MCF 10A (cell line): ENCODE measurements around the gene DNER. TPM values are rescaled to one million over a fixed set of nuclear protein-coding genes. Genes with fewer than 3 reads are reported as not detected.

Source experiments
- BruUV-seq: library from RNA; stranded (reverse); fragments of 400-500 nt; replicated peaks from 2 replicates; lab custom pipeline; 2021; lab: Mats Ljungman, UMichigan
- CTCF ChIA-PET: fragments of 300-600 bp; sonication (Branson Sonifier 250); formaldehyde crosslinking; extraction: SDS; loops from one replicate; lab custom pipeline; 2021; ENCODE audit warnings: antibody characterized with exemption, inconsistent platforms; lab: Yijun Ruan, JAX
- POLR2A ChIA-PET: fragments of 300-600, 350-650 bp; sonication (Branson Sonifier 250); formaldehyde crosslinking; extraction: SDS; loops from one replicate; lab custom pipeline; 2020; ENCODE audit warnings: antibody characterized with exemption, inconsistent platforms; lab: Yijun Ruan, JAX
- DNase-seq: peaks from one replicate; pipeline ENCODE4 v3.0.0-alpha.2; 2018; ENCODE audit not compliant: unreplicated experiment
- H3K27ac Mint-ChIP-seq: one replicate; pipeline ENCODE4 v1.8.0; 2022; ENCODE audit warnings: mild to moderate bottlenecking, low read depth, mixed read lengths; ENCODE audit not compliant: unreplicated experiment
- H3K27me3 Mint-ChIP-seq: one replicate; pipeline ENCODE4 v1.8.0; 2022; ENCODE audit warnings: mixed read lengths; ENCODE audit not compliant: insufficient read depth, unreplicated experiment
- H3K36me3 Mint-ChIP-seq: one replicate; pipeline ENCODE4 v1.8.0; 2022; ENCODE audit warnings: mild to moderate bottlenecking, moderate library complexity, mixed read lengths; ENCODE audit not compliant: insufficient read depth, unreplicated experiment
- H3K4me1 Mint-ChIP-seq: one replicate; pipeline ENCODE4 v1.8.0; 2022; ENCODE audit warnings: mixed read lengths; ENCODE audit not compliant: insufficient read depth, unreplicated experiment
- H3K4me3 Mint-ChIP-seq: one replicate; pipeline ENCODE4 v1.8.0; 2022; ENCODE audit warnings: mild to moderate bottlenecking, moderate library complexity, mixed read lengths; ENCODE audit not compliant: unreplicated experiment
- H3K9me3 Mint-ChIP-seq: one replicate; pipeline ENCODE4 v1.8.0; 2022; ENCODE audit warnings: mixed read lengths; ENCODE audit not compliant: unreplicated experiment
- intact Hi-C: fragments of 100-400 bp; cut with micrococcal nuclease; formaldehyde crosslinking; loops from 2 replicates; pipeline ENCODE4 v1.14.1; 2022
- total RNA-seq: library from RNA; stranded (reverse); gene quantifications from 2 replicates; pipeline ENCODE4 v1.2.3, GENCODE V29; 2022
- TF ChIP-seq, protein P1 (sequence below): fragments of 200-600 bp; IDR thresholded peaks from one replicate; pipeline ENCODE4 v1.8.0; 2022; ENCODE audit warnings: antibody characterized with exemption, mild to moderate bottlenecking; ENCODE audit not compliant: unreplicated experiment

DNER gene
- total RNA-seq, 1 experiment from 2014 or later, result 49.2 TPM

GRCh38 chr2:229661478-229661877, 52.9 kb downstream of the DNER start:
- intact Hi-C loops, result no loop called here
- Mint-ChIP-seq H3K9me3 (no peaks in the 10 kb centered on the region), H3K27me3 (no peaks in the 10 kb centered on the region), H3K36me3 (no peaks in the 10 kb centered on the region), H3K27ac (no peak overlapping the region), H3K4me1 (peaks cover 16% of the 10 kb centered on the region), H3K4me3 (no peak overlapping the region)
- TF ChIP-seq, protein P1, sequence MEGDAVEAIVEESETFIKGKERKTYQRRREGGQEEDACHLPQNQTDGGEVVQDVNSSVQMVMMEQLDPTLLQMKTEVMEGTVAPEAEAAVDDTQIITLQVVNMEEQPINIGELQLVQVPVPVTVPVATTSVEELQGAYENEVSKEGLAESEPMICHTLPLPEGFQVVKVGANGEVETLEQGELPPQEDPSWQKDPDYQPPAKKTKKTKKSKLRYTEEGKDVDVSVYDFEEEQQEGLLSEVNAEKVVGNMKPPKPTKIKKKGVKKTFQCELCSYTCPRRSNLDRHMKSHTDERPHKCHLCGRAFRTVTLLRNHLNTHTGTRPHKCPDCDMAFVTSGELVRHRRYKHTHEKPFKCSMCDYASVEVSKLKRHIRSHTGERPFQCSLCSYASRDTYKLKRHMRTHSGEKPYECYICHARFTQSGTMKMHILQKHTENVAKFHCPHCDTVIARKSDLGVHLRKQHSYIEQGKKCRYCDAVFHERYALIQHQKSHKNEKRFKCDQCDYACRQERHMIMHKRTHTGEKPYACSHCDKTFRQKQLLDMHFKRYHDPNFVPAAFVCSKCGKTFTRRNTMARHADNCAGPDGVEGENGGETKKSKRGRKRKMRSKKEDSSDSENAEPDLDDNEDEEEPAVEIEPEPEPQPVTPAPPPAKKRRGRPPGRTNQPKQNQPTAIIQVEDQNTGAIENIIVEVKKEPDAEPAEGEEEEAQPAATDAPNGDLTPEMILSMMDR, result no peak
- ChIA-PET CTCF (no interaction called here), POLR2A (interaction anchor here (0.8 to 1.3 kb wide), 2 partner anchors 75 to 388 kb away, joined by 3 to 4 read pairs; no protein-coding TSS in a partner anchor)
- no TSS peak for BruUV-seq
- DNase-seq, result no peak

- H3K27ac Mint-ChIP-seq, result no peak overlapping the region
- ChIA-PET POLR2A (interaction anchor here (0.7 to 1.3 kb wide), 4 partner anchors 12 to 387 kb away, joined by 3 to 4 read pairs (median 4); no protein-coding TSS in a partner anchor), CTCF (interaction anchor here (0.7 kb wide), 2 partner anchors 16 to 74 kb away, joined by 3 to 4 read pairs; no protein-coding TSS in a partner anchor)
- intact Hi-C loops, result no loop called here
- no peaks in the 10 kb centered on the region for H3K36me3 Mint-ChIP-seq
- peaks cover 16% of the 10 kb centered on the region for H3K4me1 Mint-ChIP-seq
- no TSS peak for BruUV-seq
- peak; percentile 65 for DNase-seq
- no peaks in the 10 kb centered on the region for H3K9me3 Mint-ChIP-seq
- no peaks in the 10 kb centered on the region for H3K27me3 Mint-ChIP-seq
- no peak overlapping the region for H3K4me3 Mint-ChIP-seq
- TF ChIP-seq, protein P1, result no peak
Measured at GRCh38 chr2:229660951-229661350, 53.4 kb downstream of the DNER start.

- ChIA-PET POLR2A (interaction anchor here (0.7 to 1.3 kb wide), 3 partner anchors 23 to 1374 kb away, joined by 3 to 4 read pairs (median 3); no protein-coding TSS in a partner anchor), CTCF (interaction anchor here (0.7 kb wide), 3 partner anchors 15 to 74 kb away, joined by 3 to 4 read pairs (median 3); no protein-coding TSS in a partner anchor)
- TF ChIP-seq, protein P1, result no peak
- Mint-ChIP-seq H3K36me3 (no peaks in the 10 kb centered on the region), H3K9me3 (no peaks in the 10 kb centered on the region), H3K4me1 (peaks cover 16% of the 10 kb centered on the region), H3K27ac (no peak overlapping the region), H3K4me3 (no peak overlapping the region), H3K27me3 (no peaks in the 10 kb centered on the region)
- intact Hi-C loops, result no loop called here
- no TSS peak for BruUV-seq
- no peak for DNase-seq
Measured at GRCh38 chr2:229660391-229660790, 54.0 kb downstream of the DNER start.

DNA sequence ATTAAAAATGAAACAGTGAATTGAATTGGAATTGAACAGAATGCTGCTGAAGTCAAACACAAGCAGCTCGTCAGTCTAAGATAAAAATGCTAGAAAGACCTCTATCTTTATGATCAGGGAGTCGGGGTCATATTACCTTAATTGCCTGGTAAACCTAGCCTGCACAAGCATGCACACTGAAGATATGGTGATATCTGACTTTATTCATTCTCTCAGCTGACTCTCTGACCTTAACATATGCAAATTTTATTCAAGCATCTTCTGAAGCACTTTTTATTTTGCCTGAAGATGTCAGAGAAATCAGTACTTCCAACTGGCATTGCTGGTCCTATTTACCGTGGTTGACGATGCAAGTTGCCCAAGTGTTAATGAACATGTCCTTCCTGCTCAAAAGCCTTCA, 56.4 kb downstream of the DNER start:
- Mint-ChIP-seq H3K9me3 (no peaks in the 10 kb centered on the region), H3K4me1 (peaks cover 16% of the 10 kb centered on the region), H3K36me3 (no peaks in the 10 kb centered on the region), H3K4me3 (no peak overlapping the region), H3K27me3 (no peaks in the 10 kb centered on the region), H3K27ac (no peak overlapping the region)
- no peak for DNase-seq
- TF ChIP-seq, protein P1, result no peak
- no TSS peak for BruUV-seq
- ChIA-PET POLR2A (no interaction called here), CTCF (interaction anchor here (0.6 kb wide), 1 partner anchor 78 kb away, joined by 3 read pairs; no protein-coding TSS in a partner anchor)
- intact Hi-C loops, result no loop called here
